ENCODE data around the gene CPA4.

CPA4 gene

GRCh38 chr7:130356121-130356875 is 63.3 kb downstream of the CPA4 start:
- TF ChIP-seq ZFX (IDR thresholded peaks at IDR 0.05) (no peak), CTCF (conservative IDR thresholded peaks at IDR 0.05) (no peak)
- no peak overlapping the region for H3K27ac ChIP-seq

GRCh38 chr7:130356876-130357611 is 64.1 kb downstream of the CPA4 start:
- no peak overlapping the region for H3K27ac ChIP-seq
- TF ChIP-seq ZFX (IDR thresholded peaks at IDR 0.05) (no peak), CTCF (conservative IDR thresholded peaks at IDR 0.05) (no peak)

GRCh38 chr7:130358471-130358870 is 65.5 kb downstream of the CPA4 start:
- TF ChIP-seq CTCF (conservative IDR thresholded peaks at IDR 0.05) (no peak), ZFX (IDR thresholded peaks at IDR 0.05) (no peak)
- no peak overlapping the region for H3K27ac ChIP-seq

- H3K27ac ChIP-seq: no peak overlapping the region
- TF ChIP-seq ZFX (IDR thresholded peaks at IDR 0.05) (no peak), CTCF (conservative IDR thresholded peaks at IDR 0.05) (no peak)
Observed at GRCh38 chr7:130359276-130359857, 66.4 kb downstream of the CPA4 start.

- no peak for TF ChIP-seq CTCF (conservative IDR thresholded peaks at IDR 0.05)
- TF ChIP-seq ZFX (IDR thresholded peaks at IDR 0.05): no peak
- no peak overlapping the region for H3K27ac ChIP-seq
Observed at GRCh38 chr7:130360518-130360917, 67.6 kb downstream of the CPA4 start.

GRCh38 chr7:130361681-130362080 is 68.7 kb downstream of the CPA4 start:
- no peak overlapping the region for H3K27ac ChIP-seq
- TF ChIP-seq CTCF (conservative IDR thresholded peaks at IDR 0.05) (no peak), ZFX (IDR thresholded peaks at IDR 0.05) (no peak)

- TF ChIP-seq CTCF (conservative IDR thresholded peaks at IDR 0.05) (no peak), ZFX (IDR thresholded peaks at IDR 0.05) (no peak)
- no peak overlapping the region for H3K27ac ChIP-seq
Observed at GRCh38 chr7:130362251-130362816, 69.4 kb downstream of the CPA4 start.

All from C4-2B (cell line).